Measurements from ENCODE around the gene TMEM17. TPM values are rescaled to one million over a fixed set of nuclear protein-coding genes. Genes with fewer than 3 reads are reported as not detected.
A peak's percentile ranks its signal among the peaks of the same experiment; 100 is the strongest.

Gene TMEM17
- total RNA-seq, 1 donor from 2014 or later, result 2.0 TPM

GRCh38 chr2:62456721-62457539 lies 49.1 kb downstream of the TMEM17 start:
- DNase-seq (ENCODE audit: low spot score), result peak; percentile 75

- no peak for DNase-seq (ENCODE audit: low spot score)
These were observed 49.9 kb downstream of the TMEM17 start for GRCh38 chr2:62455957-62456692.

- DNase-seq (ENCODE audit: low spot score), result no peak
These were observed 52.0 kb downstream of the TMEM17 start for GRCh38 chr2:62453955-62454354.

GRCh38 chr2:62452701-62453454 lies 53.1 kb downstream of the TMEM17 start:
- DNase-seq (ENCODE audit: low spot score), result no peak

- DNase-seq (ENCODE audit: low spot score), result no peak
These were observed 55.2 kb downstream of the TMEM17 start for GRCh38 chr2:62450716-62451191.

Other genes with a start within 250 kb of the TMEM17 start
- 62.2 TPM for gene EHBP1, start 199.5 kb upstream of the TMEM17 start, total RNA-seq

Data from ureter (tissue), 1 donor.